ENCODE measurements around the gene FN3K. TPM values are rescaled to one million over a fixed set of nuclear protein-coding genes. Genes with fewer than 3 reads are reported as not detected.

FN3K gene
- total and polyA plus RNA-seq, 2 of the 13 experiments (the other 11 are each of a cell fraction or from before 2014, with no cell fraction given), result 3.5 to 12.2 TPM

DNA sequence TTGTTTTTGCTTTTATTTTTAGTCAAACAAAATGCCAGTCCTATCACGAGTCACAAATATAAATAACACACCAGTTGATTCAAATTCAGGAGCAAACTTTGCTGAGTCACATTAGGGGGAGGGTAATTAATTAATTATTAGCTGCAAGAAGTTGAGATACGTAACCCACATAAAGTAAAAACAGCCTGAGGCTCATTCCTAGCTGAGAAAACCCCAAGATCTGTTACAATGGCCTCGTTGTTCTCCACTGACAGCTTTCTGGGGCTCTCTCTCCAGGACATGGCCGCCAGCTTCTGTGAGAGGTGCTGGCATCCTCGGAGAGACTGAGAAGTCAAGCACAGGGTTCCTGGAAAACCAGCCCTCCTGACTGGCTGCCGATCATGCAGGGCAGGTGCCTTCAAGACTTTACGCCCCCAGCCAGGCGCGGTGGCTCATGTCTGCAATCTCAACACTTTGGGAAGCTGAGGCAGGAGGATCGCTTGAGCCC lies 48.0 kb upstream of the FN3K start:
- no peak for ATAC-seq
- no peak overlapping the region for H2AFZ ChIP-seq (ENCODE audit: low read length)
- H3K36me3 ChIP-seq (replicated peaks in 1 of 2; ENCODE audit: control insufficient read depth in 1 of 2, insufficient read depth in 2 of 2, low read length in 2 of 2), result no peaks in the 10 kb centered on the region
- TF ChIP-seq NFE2L2 (IDR thresholded peaks at IDR 0.05; ENCODE audit: low read length) (peak; percentile 66), ISL2 (CRISPR knock-in tag; IDR thresholded peaks at IDR 0.05) (no peak)
- no peak overlapping the region for H3K4me2 ChIP-seq (ENCODE audit: low read depth, low read length)
- H3K4me3 ChIP-seq (replicated peaks in 1 of 3; ENCODE audit: insufficient read depth in 1 of 3, low read depth in 2 of 3, low read length in 3 of 3), result no peak overlapping the region
- WGBS (ENCODE audit: low lambda C conversion rate), result 66% methylated on average over 10 of the region's 10 CpGs
- no peaks in the 10 kb centered on the region for H3K27me3 ChIP-seq (ENCODE audit: control insufficient read depth in 1 of 2, insufficient read depth in 2 of 2, low read length in 2 of 2)
- no peak overlapping the region for H3K9ac ChIP-seq (ENCODE audit: insufficient read depth, low read depth, low read length)
- no peaks in the 10 kb centered on the region for H4K20me1 ChIP-seq (ENCODE audit: insufficient read depth, low read length)
- no peak for DNase-seq (ENCODE audit: low spot score)
- H3K27ac ChIP-seq (ENCODE audit: extremely low read length, insufficient read depth, low read length), result no peak overlapping the region
- no peaks in the 10 kb centered on the region for H3K9me3 ChIP-seq (ENCODE audit: low read length)
- intact Hi-C loops (cut with micrococcal nuclease; ENCODE audit: unreplicated experiment), result no loop called here
- H3K4me1 ChIP-seq (ENCODE audit: insufficient read depth, low read length), result peaks cover 31% of the 10 kb centered on the region
- BruUV-seq (replicated peaks), result no TSS peak
- POLR2A ChIA-PET, result interaction anchor here (1.3 kb wide), 1 partner anchor 51 kb away, joined by 3 read pairs; no protein-coding TSS in a partner anchor
- in situ Hi-C loops (cut with HindIII; ENCODE audit: extremely low pct_ligation_motif_present, low pct_unique_long_range_greater_than_20kb), result no loop called here
- no peaks in the 10 kb centered on the region for H3K79me2 ChIP-seq (ENCODE audit: insufficient read depth, low read length)
- CTCF ChIA-PET (ENCODE audit: low intra/inter-chr PET ratio, low total read pairs), result no interaction called here
- no peak for FAIRE-seq

DNA sequence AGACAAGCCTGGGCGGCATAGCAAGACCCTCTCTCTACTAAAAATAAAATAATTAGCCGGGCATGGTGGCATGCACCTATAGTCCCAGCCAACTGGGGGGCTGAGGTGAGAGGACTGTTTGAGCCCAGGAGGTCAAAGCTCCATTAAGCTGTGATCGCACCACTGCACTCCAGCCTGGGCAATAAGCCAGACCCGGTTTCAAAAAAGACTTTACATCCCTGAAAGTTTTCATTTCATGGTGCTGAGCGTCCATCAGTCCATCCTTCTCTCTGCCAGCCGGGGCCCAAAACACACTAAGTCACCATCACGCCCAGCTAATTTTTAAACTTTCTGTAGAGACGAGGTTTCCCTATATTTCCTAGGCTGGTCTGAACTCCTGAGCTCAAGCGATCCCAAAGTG lies 47.5 kb upstream of the FN3K start:
- H3K4me2 ChIP-seq (ENCODE audit: low read depth, low read length), result no peak overlapping the region
- DNase-seq (ENCODE audit: low spot score) (no peak), FAIRE-seq (no peak), ATAC-seq (no peak)
- H3K4me1 ChIP-seq (ENCODE audit: insufficient read depth, low read length), result peaks cover 26% of the 10 kb centered on the region
- no peaks in the 10 kb centered on the region for H3K79me2 ChIP-seq (ENCODE audit: insufficient read depth, low read length)
- in situ Hi-C loops (cut with HindIII; ENCODE audit: extremely low pct_ligation_motif_present, low pct_unique_long_range_greater_than_20kb) (no loop called here), intact Hi-C loops (cut with micrococcal nuclease; ENCODE audit: unreplicated experiment) (no loop called here)
- ChIA-PET CTCF (ENCODE audit: low intra/inter-chr PET ratio, low total read pairs) (no interaction called here), POLR2A (interaction anchor here (0.6 to 1.3 kb wide), 2 partner anchors 29 to 51 kb away, joined by 3 to 6 read pairs; partner anchors contain the start of gene FN3KRP)
- WGBS (ENCODE audit: low lambda C conversion rate), result 91% methylated on average over 9 of the region's 9 CpGs
- H3K9me3 ChIP-seq (ENCODE audit: low read length), result no peaks in the 10 kb centered on the region
- no peaks in the 10 kb centered on the region for H3K27me3 ChIP-seq (ENCODE audit: control insufficient read depth in 1 of 2, insufficient read depth in 2 of 2, low read length in 2 of 2)
- H3K36me3 ChIP-seq (replicated peaks in 1 of 2; ENCODE audit: control insufficient read depth in 1 of 2, insufficient read depth in 2 of 2, low read length in 2 of 2), result no peaks in the 10 kb centered on the region
- no peak overlapping the region for H2AFZ ChIP-seq (ENCODE audit: low read length)
- BruUV-seq (replicated peaks), result no TSS peak
- H4K20me1 ChIP-seq (ENCODE audit: insufficient read depth, low read length), result no peaks in the 10 kb centered on the region
- no peak overlapping the region for H3K9ac ChIP-seq (ENCODE audit: insufficient read depth, low read depth, low read length)
- no peak overlapping the region for H3K4me3 ChIP-seq (replicated peaks in 1 of 3; ENCODE audit: insufficient read depth in 1 of 3, low read depth in 2 of 3, low read length in 3 of 3)
- H3K27ac ChIP-seq (ENCODE audit: extremely low read length, insufficient read depth, low read length), result no peak overlapping the region
- TF ChIP-seq KDM3A (CRISPR knock-in tag; IDR thresholded peaks at IDR 0.05; ENCODE audit: low read depth) (no peak), SMAD9 (CRISPR knock-in tag; IDR thresholded peaks at IDR 0.05) (no peak), ZBTB21 (CRISPR knock-in tag; IDR thresholded peaks at IDR 0.05) (no peak), ZNF891 (CRISPR knock-in tag; IDR thresholded peaks at IDR 0.05) (no peak), ZSCAN29 (CRISPR knock-in tag; conservative IDR thresholded peaks at IDR 0.05) (no peak), MAZ (IDR thresholded peaks at IDR 0.05; ENCODE audit: borderline replicate concordance, low read depth, low read length) (no peak), MAZ (CRISPR knock-in tag; IDR thresholded peaks at IDR 0.05; ENCODE audit: low read depth) (no peak), ZSCAN31 (CRISPR knock-in tag; IDR thresholded peaks at IDR 0.05; ENCODE audit: low read depth) (no peak)
- TF ChIP-seq, protein P1, sequence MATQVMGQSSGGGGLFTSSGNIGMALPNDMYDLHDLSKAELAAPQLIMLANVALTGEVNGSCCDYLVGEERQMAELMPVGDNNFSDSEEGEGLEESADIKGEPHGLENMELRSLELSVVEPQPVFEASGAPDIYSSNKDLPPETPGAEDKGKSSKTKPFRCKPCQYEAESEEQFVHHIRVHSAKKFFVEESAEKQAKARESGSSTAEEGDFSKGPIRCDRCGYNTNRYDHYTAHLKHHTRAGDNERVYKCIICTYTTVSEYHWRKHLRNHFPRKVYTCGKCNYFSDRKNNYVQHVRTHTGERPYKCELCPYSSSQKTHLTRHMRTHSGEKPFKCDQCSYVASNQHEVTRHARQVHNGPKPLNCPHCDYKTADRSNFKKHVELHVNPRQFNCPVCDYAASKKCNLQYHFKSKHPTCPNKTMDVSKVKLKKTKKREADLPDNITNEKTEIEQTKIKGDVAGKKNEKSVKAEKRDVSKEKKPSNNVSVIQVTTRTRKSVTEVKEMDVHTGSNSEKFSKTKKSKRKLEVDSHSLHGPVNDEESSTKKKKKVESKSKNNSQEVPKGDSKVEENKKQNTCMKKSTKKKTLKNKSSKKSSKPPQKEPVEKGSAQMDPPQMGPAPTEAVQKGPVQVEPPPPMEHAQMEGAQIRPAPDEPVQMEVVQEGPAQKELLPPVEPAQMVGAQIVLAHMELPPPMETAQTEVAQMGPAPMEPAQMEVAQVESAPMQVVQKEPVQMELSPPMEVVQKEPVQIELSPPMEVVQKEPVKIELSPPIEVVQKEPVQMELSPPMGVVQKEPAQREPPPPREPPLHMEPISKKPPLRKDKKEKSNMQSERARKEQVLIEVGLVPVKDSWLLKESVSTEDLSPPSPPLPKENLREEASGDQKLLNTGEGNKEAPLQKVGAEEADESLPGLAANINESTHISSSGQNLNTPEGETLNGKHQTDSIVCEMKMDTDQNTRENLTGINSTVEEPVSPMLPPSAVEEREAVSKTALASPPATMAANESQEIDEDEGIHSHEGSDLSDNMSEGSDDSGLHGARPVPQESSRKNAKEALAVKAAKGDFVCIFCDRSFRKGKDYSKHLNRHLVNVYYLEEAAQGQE (IDR thresholded peaks at IDR 0.05; ENCODE audit: borderline replicate concordance in 1 of 2, low read depth in 1 of 2, low read length in 2 of 2), result no peak
- TF ChIP-seq, protein P2, sequence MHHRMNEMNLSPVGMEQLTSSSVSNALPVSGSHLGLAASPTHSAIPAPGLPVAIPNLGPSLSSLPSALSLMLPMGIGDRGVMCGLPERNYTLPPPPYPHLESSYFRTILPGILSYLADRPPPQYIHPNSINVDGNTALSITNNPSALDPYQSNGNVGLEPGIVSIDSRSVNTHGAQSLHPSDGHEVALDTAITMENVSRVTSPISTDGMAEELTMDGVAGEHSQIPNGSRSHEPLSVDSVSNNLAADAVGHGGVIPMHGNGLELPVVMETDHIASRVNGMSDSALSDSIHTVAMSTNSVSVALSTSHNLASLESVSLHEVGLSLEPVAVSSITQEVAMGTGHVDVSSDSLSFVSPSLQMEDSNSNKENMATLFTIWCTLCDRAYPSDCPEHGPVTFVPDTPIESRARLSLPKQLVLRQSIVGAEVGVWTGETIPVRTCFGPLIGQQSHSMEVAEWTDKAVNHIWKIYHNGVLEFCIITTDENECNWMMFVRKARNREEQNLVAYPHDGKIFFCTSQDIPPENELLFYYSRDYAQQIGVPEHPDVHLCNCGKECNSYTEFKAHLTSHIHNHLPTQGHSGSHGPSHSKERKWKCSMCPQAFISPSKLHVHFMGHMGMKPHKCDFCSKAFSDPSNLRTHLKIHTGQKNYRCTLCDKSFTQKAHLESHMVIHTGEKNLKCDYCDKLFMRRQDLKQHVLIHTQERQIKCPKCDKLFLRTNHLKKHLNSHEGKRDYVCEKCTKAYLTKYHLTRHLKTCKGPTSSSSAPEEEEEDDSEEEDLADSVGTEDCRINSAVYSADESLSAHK (CRISPR knock-in tag; IDR thresholded peaks at IDR 0.05; ENCODE audit: borderline replicate concordance), result no peak
